BE2C (cell line): ENCODE data around the gene UGT1A5.

Experiments used
- DNase-seq: peaks from one replicate; pipeline ENCODE4 v3.0.0-alpha.2; 2020
- H3K27me3 ChIP-seq: fragments of 250-450 bp; sonication (Bioruptor Pico); 2 replicates; pipeline ENCODE4 v1.5.1; 2020; ENCODE audit warnings: mild to moderate bottlenecking
- H3K36me3 ChIP-seq: fragments of 250-450 bp; sonication (Bioruptor Pico); 2 replicates; pipeline ENCODE4 v1.5.1; 2020; ENCODE audit warnings: mild to moderate bottlenecking
- H3K4me1 ChIP-seq: fragments of 250-450 bp; sonication (Bioruptor Pico); 2 replicates; pipeline ENCODE4 v1.5.1; 2020
- H3K4me3 ChIP-seq: 2 replicates; pipeline ENCODE4 v1.5.1; 2011; ENCODE audit warnings: low read depth, low read length
- H3K9me3 ChIP-seq: fragments of 250-450 bp; sonication (Bioruptor Pico); 2 replicates; pipeline ENCODE4 v1.5.1; 2020
- TF ChIP-seq, protein P1 (sequence below): IDR thresholded peaks from 2 replicates; pipeline ENCODE4 v1.5.1; 2012; ENCODE audit warnings: mild to moderate bottlenecking, low read depth, low read length

The UGT1A5 gene

DNA sequence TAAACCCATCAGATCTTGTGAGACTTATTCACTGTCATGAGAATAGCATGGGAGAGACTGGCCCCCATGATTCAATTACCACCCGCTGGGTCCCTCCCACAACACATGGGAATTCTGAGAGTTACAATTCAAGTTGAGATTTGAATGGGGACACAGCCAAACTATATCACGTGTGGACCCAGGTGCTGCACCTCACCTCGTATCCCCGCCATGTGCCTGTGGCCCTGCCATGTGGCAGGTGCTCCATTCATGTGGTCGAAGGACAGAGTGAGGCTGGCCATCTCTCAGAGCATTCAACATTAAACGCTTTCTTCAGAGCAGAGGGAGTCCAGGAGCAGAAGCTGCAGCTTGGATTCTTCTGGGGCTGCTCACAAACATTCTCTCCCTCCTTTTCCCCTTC is 97.7 kb downstream of the UGT1A5 start:
- H3K4me1 ChIP-seq: no peaks in the 10 kb centered on the region
- H3K36me3 ChIP-seq: no peaks in the 10 kb centered on the region
- TF ChIP-seq, protein P1, sequence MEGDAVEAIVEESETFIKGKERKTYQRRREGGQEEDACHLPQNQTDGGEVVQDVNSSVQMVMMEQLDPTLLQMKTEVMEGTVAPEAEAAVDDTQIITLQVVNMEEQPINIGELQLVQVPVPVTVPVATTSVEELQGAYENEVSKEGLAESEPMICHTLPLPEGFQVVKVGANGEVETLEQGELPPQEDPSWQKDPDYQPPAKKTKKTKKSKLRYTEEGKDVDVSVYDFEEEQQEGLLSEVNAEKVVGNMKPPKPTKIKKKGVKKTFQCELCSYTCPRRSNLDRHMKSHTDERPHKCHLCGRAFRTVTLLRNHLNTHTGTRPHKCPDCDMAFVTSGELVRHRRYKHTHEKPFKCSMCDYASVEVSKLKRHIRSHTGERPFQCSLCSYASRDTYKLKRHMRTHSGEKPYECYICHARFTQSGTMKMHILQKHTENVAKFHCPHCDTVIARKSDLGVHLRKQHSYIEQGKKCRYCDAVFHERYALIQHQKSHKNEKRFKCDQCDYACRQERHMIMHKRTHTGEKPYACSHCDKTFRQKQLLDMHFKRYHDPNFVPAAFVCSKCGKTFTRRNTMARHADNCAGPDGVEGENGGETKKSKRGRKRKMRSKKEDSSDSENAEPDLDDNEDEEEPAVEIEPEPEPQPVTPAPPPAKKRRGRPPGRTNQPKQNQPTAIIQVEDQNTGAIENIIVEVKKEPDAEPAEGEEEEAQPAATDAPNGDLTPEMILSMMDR: no peak
- no peak overlapping the region for H3K4me3 ChIP-seq
- no peaks in the 10 kb centered on the region for H3K9me3 ChIP-seq
- DNase-seq: no peak
- H3K27me3 ChIP-seq: peaks cover 17% of the 10 kb centered on the region

DNA sequence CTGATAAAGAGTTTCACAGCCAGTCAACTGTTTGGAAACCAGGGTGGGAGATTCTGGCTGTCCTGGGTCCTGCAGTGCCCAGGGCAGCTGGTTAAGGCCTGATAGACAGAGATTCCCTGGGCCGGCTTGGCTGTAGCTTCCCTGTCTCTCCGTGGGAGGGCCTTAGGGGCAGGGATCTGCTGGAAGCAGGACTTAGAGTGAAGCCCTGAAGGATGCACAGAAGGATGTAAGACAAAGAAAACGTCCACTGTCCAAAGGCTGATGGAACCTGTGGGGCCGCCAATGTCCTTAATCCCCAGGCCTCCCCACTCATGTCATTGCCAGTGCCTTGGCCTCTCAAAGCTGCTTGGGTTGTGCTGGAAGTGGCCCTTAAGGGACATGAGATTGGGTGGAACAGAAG is 98.4 kb downstream of the UGT1A5 start:
- no peak for DNase-seq
- no peak overlapping the region for H3K4me3 ChIP-seq
- H3K36me3 ChIP-seq: no peaks in the 10 kb centered on the region
- H3K4me1 ChIP-seq: no peaks in the 10 kb centered on the region; the same call in 1 of the 2 replicates
- H3K9me3 ChIP-seq: no peaks in the 10 kb centered on the region
- TF ChIP-seq, protein P1: no peak
- H3K27me3 ChIP-seq: peaks cover 17% of the 10 kb centered on the region

DNA sequence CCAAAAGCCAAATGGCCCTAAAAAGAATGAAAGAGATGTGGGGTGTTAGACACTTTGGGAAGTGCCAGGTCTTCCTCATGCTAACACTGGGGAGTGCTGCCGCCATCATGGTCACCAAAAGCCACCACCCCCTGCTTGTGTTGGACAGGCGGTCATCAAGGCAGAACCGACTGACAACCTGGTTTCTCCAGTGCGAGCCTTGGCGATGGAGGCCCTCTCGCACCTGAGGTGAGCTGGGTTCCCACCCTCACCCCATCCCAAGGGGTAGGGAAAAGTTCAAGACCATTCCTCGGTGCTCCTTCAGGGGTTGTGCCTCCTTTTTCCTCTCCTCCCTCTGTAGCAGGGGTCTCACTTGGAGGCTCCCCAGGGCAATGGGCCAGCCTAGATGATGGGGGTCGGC is 99.0 kb downstream of the UGT1A5 start:
- Histone ChIP-seq H3K27me3 (peaks cover 17% of the 10 kb centered on the region), H3K36me3 (no peaks in the 10 kb centered on the region), H3K4me1 (peaks cover 3% of the 10 kb centered on the region), H3K4me3 (no peak overlapping the region), H3K9me3 (no peaks in the 10 kb centered on the region)
- DNase-seq: no peak
- TF ChIP-seq, protein P1: no peak

DNA sequence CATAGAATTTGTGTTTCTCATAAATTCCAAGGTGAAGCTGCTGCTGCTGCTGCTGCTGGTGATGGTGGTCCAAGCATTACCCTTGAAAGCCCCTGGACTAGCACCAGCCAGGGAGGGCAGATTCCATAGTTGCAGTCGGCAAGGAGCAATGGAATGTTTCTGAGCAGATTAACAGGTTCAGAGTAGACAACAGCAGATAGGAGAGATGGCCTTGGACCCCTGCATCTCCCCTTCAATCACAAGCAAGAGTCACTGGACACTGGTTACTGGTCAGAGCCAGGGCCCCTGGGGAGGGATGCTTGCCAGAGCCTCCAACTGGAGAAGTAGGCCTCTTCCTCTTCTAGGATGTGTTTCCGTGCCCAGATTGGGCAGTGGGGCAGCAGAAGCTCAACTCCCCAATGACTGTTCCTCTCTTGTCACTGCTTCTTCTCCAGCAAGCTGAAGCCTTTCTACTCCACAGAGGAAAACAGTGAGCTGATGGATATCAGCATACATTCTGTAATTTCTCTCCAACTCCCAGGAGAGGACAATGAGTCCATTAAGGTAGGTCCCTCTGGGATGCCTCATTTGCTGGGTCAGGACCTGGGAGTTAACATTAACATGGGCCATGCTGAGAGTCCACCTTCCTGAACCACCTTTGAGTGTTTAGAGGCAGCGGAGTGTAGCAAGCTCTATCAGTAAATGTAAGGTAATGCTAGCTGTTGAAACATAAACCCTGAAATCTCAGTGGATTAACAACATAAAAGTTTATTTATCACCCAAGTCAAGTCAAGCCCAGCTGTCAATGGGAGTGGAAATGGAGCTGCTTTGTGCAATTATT is 100.7 kb downstream of the UGT1A5 start:
- TF ChIP-seq, protein P1: no peak
- no peaks in the 10 kb centered on the region for H3K36me3 ChIP-seq
- no peaks in the 10 kb centered on the region for H3K9me3 ChIP-seq
- peak; percentile 14 for DNase-seq
- peaks cover 13% of the 10 kb centered on the region for H3K4me1 ChIP-seq
- H3K27me3 ChIP-seq: peaks cover 11% of the 10 kb centered on the region
- no peak overlapping the region for H3K4me3 ChIP-seq

DNA sequence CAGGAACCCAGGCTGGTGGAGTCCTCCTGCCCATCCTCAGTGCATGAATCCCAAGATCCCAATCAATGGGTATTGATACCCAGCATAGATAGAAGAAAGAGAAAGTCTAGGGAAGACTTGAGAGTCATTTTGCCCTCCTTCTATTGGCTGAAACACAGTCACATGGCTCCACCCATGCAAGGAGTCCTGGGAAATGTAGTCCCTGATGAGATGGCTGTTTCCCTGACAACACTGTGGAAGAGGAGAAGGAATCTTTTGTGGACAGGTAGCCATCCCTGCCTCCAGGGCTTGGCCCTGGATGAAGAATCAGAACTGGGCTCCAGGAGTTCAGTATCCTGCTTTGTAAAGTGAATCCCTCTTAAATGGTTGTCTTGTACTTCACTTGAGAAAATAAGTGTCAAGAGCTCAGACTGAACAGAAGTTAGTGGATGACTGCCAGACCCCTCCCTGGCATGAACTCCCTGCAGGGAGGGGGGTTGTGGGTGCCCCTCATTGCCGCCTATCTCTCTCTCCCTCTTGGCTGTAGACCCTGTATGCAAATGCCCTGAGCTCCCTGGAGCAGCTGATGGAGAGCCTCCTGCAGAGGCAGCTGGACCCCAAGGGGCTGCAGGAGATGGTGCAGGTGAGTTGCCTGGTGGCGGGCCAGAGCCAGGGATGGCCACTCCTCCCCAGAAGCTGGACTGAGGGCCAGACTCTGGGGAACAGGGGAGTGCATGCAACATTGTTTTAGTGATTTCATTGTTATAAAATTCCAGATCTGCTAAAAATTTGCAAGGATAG is 101.5 kb downstream of the UGT1A5 start:
- H3K4me1 ChIP-seq: peaks cover 13% of the 10 kb centered on the region
- TF ChIP-seq, protein P1: no peak
- H3K36me3 ChIP-seq: no peaks in the 10 kb centered on the region
- peaks cover 3% of the 10 kb centered on the region; the same call in 1 of the 2 replicates for H3K27me3 ChIP-seq
- H3K9me3 ChIP-seq: no peaks in the 10 kb centered on the region
- peak; percentile 11 for DNase-seq
- H3K4me3 ChIP-seq: no peak overlapping the region

DNA sequence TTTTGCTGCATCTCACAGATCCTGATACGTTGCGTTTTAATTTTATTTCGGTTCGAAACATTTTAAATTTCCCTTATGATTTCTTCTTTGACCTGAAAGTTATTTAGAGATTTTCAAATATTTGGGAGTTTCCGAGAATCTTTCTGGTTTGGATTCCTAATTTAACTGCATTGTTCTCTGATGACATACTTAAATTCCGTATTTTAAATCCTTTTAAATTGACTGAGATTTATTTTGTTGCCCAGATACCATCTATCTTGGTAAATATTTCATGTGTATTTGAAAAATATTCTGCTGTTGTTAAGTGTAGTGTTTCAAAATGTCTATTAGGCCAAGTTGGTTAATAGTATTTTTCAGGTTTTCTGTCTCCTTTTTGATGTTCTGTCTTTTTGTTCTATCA is 103.2 kb downstream of the UGT1A5 start:
- DNase-seq: no peak
- no peaks in the 10 kb centered on the region for H3K9me3 ChIP-seq
- no peaks in the 10 kb centered on the region for H3K27me3 ChIP-seq
- H3K36me3 ChIP-seq: no peaks in the 10 kb centered on the region
- H3K4me1 ChIP-seq: peaks cover 13% of the 10 kb centered on the region
- H3K4me3 ChIP-seq: no peak overlapping the region
- TF ChIP-seq, protein P1: no peak
